PC-9 (cell line): ENCODE results near the gene AMIGO2.

ENCODE experiments used
- EZH2 ChIP-seq: fragments of 200-600 bp; sonication (generic); IDR thresholded peaks from 2 replicates; pipeline ENCODE4 v1.8.0; 2017; ENCODE audit warnings: antibody characterized with exemption, low read depth
- TF ChIP-seq, protein P1 (sequence below): fragments of 200-600 bp; sonication (generic); conservative IDR thresholded peaks from 2 replicates; pipeline ENCODE4 v1.6.1; 2017; ENCODE audit warnings: mixed run types, antibody characterized with exemption, mild to moderate bottlenecking, moderate library complexity

DNA sequence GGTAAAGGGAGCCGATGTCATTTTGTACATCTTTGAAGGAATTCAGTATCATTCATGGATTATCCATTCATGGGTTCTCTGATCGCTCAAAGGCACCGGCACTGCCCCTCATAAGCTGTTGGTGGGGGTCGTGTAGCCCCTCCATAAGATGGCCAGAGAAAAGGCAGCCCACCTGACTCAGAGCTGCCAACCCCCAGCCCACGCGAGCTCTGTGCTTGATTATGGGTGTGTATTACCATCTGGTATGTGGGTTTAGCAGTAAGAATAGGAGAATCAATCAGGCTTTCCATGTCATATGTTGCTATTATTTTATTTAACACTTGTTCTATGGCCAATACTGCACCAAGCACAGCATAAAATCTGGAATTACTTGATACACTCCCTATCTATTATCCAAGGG lies 32.1 kb upstream of the AMIGO2 start:
- no peak for TF ChIP-seq EZH2
- TF ChIP-seq, protein P1, sequence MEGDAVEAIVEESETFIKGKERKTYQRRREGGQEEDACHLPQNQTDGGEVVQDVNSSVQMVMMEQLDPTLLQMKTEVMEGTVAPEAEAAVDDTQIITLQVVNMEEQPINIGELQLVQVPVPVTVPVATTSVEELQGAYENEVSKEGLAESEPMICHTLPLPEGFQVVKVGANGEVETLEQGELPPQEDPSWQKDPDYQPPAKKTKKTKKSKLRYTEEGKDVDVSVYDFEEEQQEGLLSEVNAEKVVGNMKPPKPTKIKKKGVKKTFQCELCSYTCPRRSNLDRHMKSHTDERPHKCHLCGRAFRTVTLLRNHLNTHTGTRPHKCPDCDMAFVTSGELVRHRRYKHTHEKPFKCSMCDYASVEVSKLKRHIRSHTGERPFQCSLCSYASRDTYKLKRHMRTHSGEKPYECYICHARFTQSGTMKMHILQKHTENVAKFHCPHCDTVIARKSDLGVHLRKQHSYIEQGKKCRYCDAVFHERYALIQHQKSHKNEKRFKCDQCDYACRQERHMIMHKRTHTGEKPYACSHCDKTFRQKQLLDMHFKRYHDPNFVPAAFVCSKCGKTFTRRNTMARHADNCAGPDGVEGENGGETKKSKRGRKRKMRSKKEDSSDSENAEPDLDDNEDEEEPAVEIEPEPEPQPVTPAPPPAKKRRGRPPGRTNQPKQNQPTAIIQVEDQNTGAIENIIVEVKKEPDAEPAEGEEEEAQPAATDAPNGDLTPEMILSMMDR: no peak
